ENCODE results near the gene ZNF195. TPM values are rescaled to one million over a fixed set of nuclear protein-coding genes. Genes with fewer than 3 reads are reported as not detected.
"Not testable (repeated sequence)": the region's sequence is repeated elsewhere in the genome, so short reads cannot be mapped to it uniquely, and the experiment has no call there.

Gene ZNF195
- total RNA-seq, 4 donors from 2014 or later: 9.4 to 24.0 (median 15.6) TPM

DNA sequence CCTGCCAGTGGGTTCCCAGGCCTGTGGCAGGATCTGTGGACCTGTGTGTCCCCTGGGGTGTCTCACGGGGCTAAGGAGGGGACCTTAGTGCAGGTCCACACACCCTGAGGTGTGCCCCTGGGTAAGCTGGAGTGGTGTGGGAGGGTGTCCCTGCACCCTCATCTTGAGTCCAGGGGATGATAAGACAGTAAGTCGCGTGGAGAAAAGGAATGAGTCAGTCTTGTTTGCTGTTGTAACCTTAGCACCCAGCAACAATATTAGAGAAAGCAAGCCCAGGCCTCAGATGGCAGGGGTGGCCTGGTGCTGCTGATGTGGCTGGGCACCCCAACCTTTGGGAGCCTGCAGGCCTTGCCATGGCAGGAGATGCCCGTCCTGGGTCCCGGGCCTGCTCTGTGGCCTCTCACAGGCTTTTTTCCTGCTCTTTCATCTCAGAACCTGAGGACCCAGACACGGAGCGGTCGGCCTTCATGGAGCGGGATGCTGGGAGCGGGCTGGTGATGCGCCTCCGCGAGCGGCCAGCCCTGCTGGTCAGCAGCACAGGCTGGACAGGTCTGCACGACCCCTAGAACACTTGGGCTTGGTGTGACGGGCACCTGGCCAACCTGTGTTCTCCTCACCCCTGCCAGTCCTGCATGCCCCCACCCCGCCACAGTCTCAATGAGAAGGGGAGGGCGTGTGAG is 23.4 kb upstream of the ZNF195 start:
- H3K27me3 ChIP-seq; H3K4me1 ChIP-seq; H3K36me3 ChIP-seq; H3K4me3 ChIP-seq; intact Hi-C loops (cut with DNase I; ENCODE audit: low total_unique reads); H3K27ac ChIP-seq; H3K9me3 ChIP-seq; DNase-seq: not testable (repeated sequence)

- H3K27ac ChIP-seq; H3K4me1 ChIP-seq; H3K9me3 ChIP-seq; H3K27me3 ChIP-seq; H3K4me3 ChIP-seq; intact Hi-C loops (cut with DNase I; ENCODE audit: low total_unique reads); DNase-seq; H3K36me3 ChIP-seq: not testable (repeated sequence)
Observed at GRCh38 chr11:3401052-3401451, 22.1 kb upstream of the ZNF195 start.

GRCh38 chr11:3398509-3398908 is 19.6 kb upstream of the ZNF195 start:
- H3K27ac ChIP-seq; intact Hi-C loops (cut with DNase I; ENCODE audit: low total_unique reads); H3K9me3 ChIP-seq; H3K27me3 ChIP-seq; H3K4me1 ChIP-seq; DNase-seq; H3K36me3 ChIP-seq; H3K4me3 ChIP-seq: not testable (repeated sequence)

DNA sequence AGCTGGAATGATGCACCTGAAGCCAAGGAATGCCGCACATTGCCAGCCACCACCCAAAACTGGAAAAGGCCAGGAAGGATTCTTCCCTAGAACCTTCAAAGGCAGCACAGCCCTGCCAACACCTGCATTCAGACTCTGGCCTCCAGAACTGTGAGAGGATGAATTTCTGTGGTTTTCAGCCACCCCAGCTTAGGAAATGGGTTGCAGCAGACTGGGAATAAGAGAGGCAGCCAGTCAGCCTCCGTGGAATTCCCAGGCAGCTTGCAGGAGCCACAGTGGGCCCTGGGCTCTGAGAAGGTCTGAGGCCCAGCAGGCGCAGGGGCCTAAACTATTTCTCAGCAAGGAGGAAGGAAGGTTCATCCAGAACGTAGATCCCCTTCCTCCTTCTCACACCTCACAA is 19.2 kb upstream of the ZNF195 start:
- H3K27me3 ChIP-seq; DNase-seq; H3K27ac ChIP-seq; H3K9me3 ChIP-seq; H3K4me3 ChIP-seq; intact Hi-C loops (cut with DNase I; ENCODE audit: low total_unique reads); H3K4me1 ChIP-seq; H3K36me3 ChIP-seq: not testable (repeated sequence)

- H3K4me1 ChIP-seq; intact Hi-C loops (cut with DNase I; ENCODE audit: low total_unique reads): not testable (repeated sequence)
Observed at GRCh38 chr11:3397210-3397609, 18.3 kb upstream of the ZNF195 start.

DNA sequence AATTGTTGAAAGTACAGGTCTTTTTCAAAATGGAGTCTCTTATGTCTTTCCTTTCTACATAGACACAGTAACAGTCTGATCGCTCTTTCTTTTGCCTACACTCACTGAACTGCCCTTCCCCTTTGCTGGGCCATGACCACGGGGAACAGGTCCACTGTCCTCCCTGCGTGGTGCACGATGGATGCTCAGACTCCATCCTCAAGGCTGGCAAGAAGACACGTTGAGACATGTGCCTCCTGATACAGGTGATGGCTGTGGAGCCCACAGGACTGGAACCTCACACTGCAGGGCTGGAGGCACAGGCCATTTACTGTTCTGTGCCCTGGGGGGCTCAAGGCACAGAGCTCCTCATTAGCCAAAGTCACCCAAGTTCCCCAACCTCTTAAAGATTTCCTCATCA is 16.5 kb upstream of the ZNF195 start:
- not testable (repeated sequence) for DNase-seq, H3K9me3 ChIP-seq, H3K27ac ChIP-seq

More at GRCh38 chr11:3397210-3397609, 18.3 kb upstream of the ZNF195 start:
- DNase-seq, H3K9me3 ChIP-seq, H3K36me3 ChIP-seq, H3K27ac ChIP-seq, H3K4me3 ChIP-seq, H3K27me3 ChIP-seq: not testable (repeated sequence)

GRCh38 chr11:3394956-3395355 is 16.0 kb upstream of the ZNF195 start:
- intact Hi-C loops (cut with DNase I; ENCODE audit: low total_unique reads): not testable (repeated sequence)

More for the DNA sequence above, 16.5 kb upstream of the ZNF195 start:
- H3K36me3 ChIP-seq; H3K27me3 ChIP-seq; intact Hi-C loops (cut with DNase I; ENCODE audit: low total_unique reads); H3K4me3 ChIP-seq; H3K4me1 ChIP-seq: not testable (repeated sequence)

GRCh38 chr11:3393450-3393849 is 14.5 kb upstream of the ZNF195 start:
- H3K4me1 ChIP-seq; H3K27ac ChIP-seq; intact Hi-C loops (cut with DNase I; ENCODE audit: low total_unique reads); H3K9me3 ChIP-seq; H3K4me3 ChIP-seq; H3K36me3 ChIP-seq; H3K27me3 ChIP-seq; DNase-seq: not testable (repeated sequence)

More at GRCh38 chr11:3394956-3395355, 16.0 kb upstream of the ZNF195 start:
- not testable (repeated sequence) for DNase-seq, H3K27me3 ChIP-seq, H3K4me1 ChIP-seq, H3K27ac ChIP-seq, H3K4me3 ChIP-seq, H3K9me3 ChIP-seq, H3K36me3 ChIP-seq

DNA sequence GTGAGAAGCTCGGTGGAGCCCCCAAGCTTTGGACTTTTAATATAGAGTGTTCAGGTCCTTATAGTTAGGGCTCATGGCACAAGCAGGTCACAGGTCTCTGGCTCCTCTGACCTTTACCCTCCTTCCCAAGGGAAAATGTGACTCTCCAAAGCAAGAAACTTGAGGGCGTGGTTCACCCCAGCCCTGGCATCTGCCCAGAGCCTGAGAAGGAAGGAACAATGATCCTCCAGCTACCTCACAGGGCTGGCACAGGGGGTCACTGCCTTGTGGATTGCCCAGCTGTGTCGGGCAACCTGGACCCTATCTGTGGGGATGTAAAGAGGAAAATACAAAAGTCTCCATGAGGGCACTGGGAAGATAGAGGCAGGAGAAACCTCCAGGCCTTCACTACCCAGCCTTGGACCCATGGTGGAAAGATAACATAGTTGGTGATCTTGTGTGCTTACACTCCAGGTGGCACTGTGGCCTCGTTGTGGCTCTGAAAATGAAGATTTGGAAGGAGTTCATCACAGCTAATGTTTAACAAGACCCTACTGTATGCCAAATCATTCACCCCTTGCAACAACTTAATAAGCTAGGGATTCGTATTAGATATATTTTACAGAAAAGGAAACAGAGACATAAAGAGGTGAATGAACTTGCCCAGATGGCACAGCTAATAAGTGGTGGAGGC is 3.8 kb upstream of the ZNF195 start:
- no peak for DNase-seq
- no peaks in the 10 kb centered on the region for H3K27me3 ChIP-seq
- H3K27ac ChIP-seq: no peak overlapping the region
- intact Hi-C loops (cut with DNase I; ENCODE audit: low total_unique reads): no loop called here
- no peaks in the 10 kb centered on the region for H3K36me3 ChIP-seq
- H3K4me3 ChIP-seq: no peak overlapping the region
- TF ChIP-seq, protein P1, sequence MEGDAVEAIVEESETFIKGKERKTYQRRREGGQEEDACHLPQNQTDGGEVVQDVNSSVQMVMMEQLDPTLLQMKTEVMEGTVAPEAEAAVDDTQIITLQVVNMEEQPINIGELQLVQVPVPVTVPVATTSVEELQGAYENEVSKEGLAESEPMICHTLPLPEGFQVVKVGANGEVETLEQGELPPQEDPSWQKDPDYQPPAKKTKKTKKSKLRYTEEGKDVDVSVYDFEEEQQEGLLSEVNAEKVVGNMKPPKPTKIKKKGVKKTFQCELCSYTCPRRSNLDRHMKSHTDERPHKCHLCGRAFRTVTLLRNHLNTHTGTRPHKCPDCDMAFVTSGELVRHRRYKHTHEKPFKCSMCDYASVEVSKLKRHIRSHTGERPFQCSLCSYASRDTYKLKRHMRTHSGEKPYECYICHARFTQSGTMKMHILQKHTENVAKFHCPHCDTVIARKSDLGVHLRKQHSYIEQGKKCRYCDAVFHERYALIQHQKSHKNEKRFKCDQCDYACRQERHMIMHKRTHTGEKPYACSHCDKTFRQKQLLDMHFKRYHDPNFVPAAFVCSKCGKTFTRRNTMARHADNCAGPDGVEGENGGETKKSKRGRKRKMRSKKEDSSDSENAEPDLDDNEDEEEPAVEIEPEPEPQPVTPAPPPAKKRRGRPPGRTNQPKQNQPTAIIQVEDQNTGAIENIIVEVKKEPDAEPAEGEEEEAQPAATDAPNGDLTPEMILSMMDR (IDR thresholded peaks at IDR 0.05): no peak
- no peak for TF ChIP-seq POLR2A (IDR thresholded peaks at IDR 0.05)
- H3K9me3 ChIP-seq: no peaks in the 10 kb centered on the region
- no peaks in the 10 kb centered on the region for H3K4me1 ChIP-seq
